Measurements from ENCODE around the gene SUPT3H. TPM values are rescaled to one million over a fixed set of nuclear protein-coding genes. Genes with fewer than 3 reads are reported as not detected.

Gene SUPT3H
- total RNA-seq, 1 donor from 2014 or later: 2.6 TPM

DNA sequence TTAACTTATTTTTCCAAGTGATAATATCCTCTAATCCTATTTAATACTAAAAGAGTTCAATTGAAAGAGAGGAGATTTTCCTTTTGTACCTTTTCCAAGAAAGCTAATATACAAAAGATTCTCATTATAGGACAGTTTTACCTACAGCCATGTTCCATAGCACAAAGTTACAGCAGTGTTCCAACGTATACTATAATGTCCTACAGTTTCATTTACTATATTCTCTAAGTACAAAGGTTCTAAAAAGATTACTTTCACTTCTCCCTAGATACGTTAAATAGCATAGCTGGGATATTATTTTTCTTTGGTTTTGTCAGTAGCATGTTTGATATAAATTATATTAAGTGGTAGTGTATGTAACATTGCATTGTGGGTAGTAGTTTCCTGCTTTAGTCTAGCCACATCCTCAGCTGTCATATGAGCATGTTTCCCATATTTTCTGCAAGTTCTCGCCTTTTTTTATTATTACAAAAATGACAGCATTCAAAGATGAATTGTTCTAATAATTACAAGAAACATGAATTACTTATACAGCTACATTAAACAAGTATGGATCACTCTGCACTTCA, 54.0 kb downstream of the SUPT3H start:
- Histone ChIP-seq H3K4me1 (no peaks in the 10 kb centered on the region), H3K4me3 (no peak overlapping the region), H3K27ac (replicated peaks) (no peak overlapping the region), H3K9me3 (replicated peaks) (no peaks in the 10 kb centered on the region), H3K36me3 (no peaks in the 10 kb centered on the region), H3K27me3 (ENCODE audit: low read depth) (no peaks in the 10 kb centered on the region)
- intact Hi-C loops (cut with micrococcal nuclease): no loop called here
- TF ChIP-seq, protein P1, sequence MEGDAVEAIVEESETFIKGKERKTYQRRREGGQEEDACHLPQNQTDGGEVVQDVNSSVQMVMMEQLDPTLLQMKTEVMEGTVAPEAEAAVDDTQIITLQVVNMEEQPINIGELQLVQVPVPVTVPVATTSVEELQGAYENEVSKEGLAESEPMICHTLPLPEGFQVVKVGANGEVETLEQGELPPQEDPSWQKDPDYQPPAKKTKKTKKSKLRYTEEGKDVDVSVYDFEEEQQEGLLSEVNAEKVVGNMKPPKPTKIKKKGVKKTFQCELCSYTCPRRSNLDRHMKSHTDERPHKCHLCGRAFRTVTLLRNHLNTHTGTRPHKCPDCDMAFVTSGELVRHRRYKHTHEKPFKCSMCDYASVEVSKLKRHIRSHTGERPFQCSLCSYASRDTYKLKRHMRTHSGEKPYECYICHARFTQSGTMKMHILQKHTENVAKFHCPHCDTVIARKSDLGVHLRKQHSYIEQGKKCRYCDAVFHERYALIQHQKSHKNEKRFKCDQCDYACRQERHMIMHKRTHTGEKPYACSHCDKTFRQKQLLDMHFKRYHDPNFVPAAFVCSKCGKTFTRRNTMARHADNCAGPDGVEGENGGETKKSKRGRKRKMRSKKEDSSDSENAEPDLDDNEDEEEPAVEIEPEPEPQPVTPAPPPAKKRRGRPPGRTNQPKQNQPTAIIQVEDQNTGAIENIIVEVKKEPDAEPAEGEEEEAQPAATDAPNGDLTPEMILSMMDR (IDR thresholded peaks at IDR 0.05; ENCODE audit: borderline replicate concordance): no peak
- DNase-seq: no peak

DNA sequence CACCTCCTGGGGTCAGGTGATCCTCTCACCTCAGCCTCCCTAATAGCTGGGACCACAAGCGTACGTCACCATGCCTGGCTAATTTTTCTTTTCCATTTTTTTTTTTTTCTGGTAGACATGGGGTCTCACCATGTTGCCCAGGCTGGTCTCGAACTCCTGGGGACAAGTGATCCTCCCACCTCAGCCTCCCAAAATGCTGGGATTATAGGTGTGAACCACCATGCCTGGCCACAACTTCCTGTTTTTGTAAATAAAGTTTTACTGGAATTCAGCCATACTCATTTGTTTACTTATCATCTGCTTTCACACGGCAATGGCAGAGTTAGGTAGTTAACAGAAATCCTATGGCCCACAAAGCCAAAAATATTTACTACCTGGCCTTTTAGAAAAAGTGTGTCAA, 57.4 kb downstream of the SUPT3H start:
- no peak for DNase-seq
- Histone ChIP-seq H3K36me3 (no peaks in the 10 kb centered on the region), H3K27me3 (ENCODE audit: low read depth) (no peaks in the 10 kb centered on the region), H3K27ac (replicated peaks) (no peak overlapping the region), H3K4me3 (no peak overlapping the region), H3K9me3 (replicated peaks) (peaks cover 6% of the 10 kb centered on the region), H3K4me1 (no peaks in the 10 kb centered on the region)
- intact Hi-C loops (cut with micrococcal nuclease): no loop called here
- TF ChIP-seq, protein P1 (IDR thresholded peaks at IDR 0.05; ENCODE audit: borderline replicate concordance): no peak

DNA sequence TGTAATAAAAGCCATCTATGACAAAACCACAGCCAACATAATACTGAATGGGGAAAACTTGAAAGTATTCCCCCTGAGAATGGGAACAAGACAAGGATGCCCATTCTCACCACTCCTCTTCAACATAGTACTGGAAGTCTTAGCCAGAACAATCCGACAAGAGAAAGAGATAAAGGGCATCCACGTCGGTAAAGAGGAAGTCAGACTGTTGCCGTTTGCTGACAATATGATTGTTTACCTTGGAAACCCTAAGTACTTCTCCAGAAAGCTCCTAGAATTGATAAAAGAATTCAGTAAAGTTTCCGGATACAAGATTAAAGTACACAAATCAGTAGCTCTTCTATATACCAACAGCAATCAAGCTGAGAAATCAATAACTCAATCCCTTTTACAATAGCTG, 63.6 kb downstream of the SUPT3H start:
- H3K4me3 ChIP-seq: no peak overlapping the region
- peaks cover 6% of the 10 kb centered on the region for H3K9me3 ChIP-seq (replicated peaks)
- no peak overlapping the region for H3K27ac ChIP-seq (replicated peaks)
- H3K36me3 ChIP-seq: no peaks in the 10 kb centered on the region
- H3K4me1 ChIP-seq: no peaks in the 10 kb centered on the region
- TF ChIP-seq, protein P1 (IDR thresholded peaks at IDR 0.05; ENCODE audit: borderline replicate concordance): no peak
- intact Hi-C loops (cut with micrococcal nuclease): no loop called here
- H3K27me3 ChIP-seq (ENCODE audit: low read depth): no peaks in the 10 kb centered on the region
- DNase-seq: no peak

DNA sequence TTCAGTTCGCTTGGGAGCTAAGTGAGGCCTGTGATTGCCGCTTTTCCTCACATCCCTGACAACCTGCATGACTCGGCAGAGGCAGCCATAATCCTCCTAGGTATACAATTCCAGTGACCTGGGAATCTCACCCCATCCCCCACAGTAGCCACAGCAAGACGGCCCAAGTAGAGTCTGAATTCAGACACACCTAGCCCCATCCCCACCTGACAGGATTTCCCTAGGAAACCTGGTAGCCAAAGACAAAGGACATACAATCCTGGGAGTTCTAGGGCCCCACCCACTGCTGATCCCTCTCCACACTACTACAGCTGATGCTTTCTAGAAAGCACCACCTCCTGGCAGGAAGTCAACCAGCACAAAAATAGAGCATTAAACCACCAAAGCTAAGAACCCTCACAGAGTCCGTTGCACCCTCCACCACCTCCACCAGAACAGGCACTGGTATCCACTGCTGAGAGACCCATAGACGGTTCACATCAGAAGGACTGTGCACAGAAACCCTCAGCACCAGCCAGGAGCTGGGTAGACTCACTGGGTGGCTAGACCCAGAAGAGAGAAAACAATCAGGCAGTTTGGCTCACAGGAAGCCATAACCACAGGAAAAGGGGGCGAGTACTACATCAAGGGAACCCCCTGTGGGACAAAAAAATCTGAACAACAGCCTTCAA, 67.5 kb downstream of the SUPT3H start:
- Histone ChIP-seq H3K27me3 (ENCODE audit: low read depth) (no peaks in the 10 kb centered on the region), H3K4me1 (no peaks in the 10 kb centered on the region), H3K27ac (replicated peaks) (peak overlapping the region; percentile 22), H3K4me3 (no peak overlapping the region), H3K9me3 (replicated peaks) (peaks cover 4% of the 10 kb centered on the region), H3K36me3 (peaks cover 5% of the 10 kb centered on the region)
- DNase-seq: no peak
- intact Hi-C loops (cut with micrococcal nuclease): no loop called here
- TF ChIP-seq, protein P1 (IDR thresholded peaks at IDR 0.05; ENCODE audit: borderline replicate concordance): no peak

DNA sequence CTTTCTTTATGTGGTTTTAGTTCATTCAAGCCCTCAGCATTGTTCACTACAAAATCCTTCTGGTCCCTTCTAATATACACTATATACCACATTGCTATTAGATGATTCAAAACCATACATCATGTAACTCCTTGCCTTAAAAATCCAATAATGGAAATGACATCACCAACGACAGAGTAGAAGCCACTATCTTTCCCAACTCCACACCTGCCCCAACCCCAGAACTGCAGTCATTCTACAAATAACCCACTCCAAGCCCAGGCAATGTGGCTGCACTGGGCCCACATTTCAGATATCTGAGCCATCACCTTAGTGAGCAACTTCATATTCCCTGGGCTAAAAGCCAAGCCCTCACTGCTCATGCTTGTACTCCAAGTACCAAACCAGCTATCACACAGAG, 72.2 kb downstream of the SUPT3H start:
- no peak for DNase-seq
- Histone ChIP-seq H3K4me3 (no peak overlapping the region), H3K4me1 (no peaks in the 10 kb centered on the region), H3K36me3 (peaks cover 5% of the 10 kb centered on the region), H3K27ac (replicated peaks) (no peak overlapping the region), H3K9me3 (replicated peaks) (peaks cover 17% of the 10 kb centered on the region), H3K27me3 (ENCODE audit: low read depth) (no peaks in the 10 kb centered on the region)
- TF ChIP-seq, protein P1 (IDR thresholded peaks at IDR 0.05; ENCODE audit: borderline replicate concordance): no peak
- intact Hi-C loops (cut with micrococcal nuclease): no loop called here
